ENCODE measurements around the gene DCTN2.
"Not testable (repeated sequence)": the region's sequence is repeated elsewhere in the genome, so short reads cannot be mapped to it uniquely, and the experiment has no call there.

- TF ChIP-seq CTCF (conservative IDR thresholded peaks at IDR 0.05); ZFX (IDR thresholded peaks at IDR 0.05): not testable (repeated sequence)
Measured at GRCh38 chr12:57495051-57495701, 51.8 kb downstream of the DCTN2 start.
